Testis (tissue), 3 donors: Measurements from ENCODE around the gene XAF1. TPM values are rescaled to one million over a fixed set of nuclear protein-coding genes. Genes with fewer than 3 reads are reported as not detected.

Experiments used
- DNase-seq: peaks from one replicate; pipeline ENCODE4 v3.0.0-alpha.2; 2019
- H3K27ac ChIP-seq, 2 donors: fragments of 200-600 bp; sonication (generic); one replicate each; pipeline ENCODE4 v1.5.1; 2019
- H3K27me3 ChIP-seq: fragments of 200-600 bp; sonication (generic); one replicate; pipeline ENCODE4 v1.5.1; 2019
- H3K36me3 ChIP-seq: fragments of 200-600 bp; sonication (generic); one replicate; pipeline ENCODE4 v1.5.1; 2017; ENCODE audit warnings: low read depth; ENCODE audit errors: missing control alignments
- H3K4me1 ChIP-seq: fragments of 200-600 bp; sonication (generic); one replicate; pipeline ENCODE4 v1.5.1; 2019
- H3K4me3 ChIP-seq, 2 donors: fragments of 200-600 bp; sonication (generic); one replicate each; pipeline ENCODE4 v1.5.1; 2017 to 2019
- H3K9me3 ChIP-seq: fragments of 200-600 bp; sonication (generic); one replicate; pipeline ENCODE4 v1.5.1; 2017
- POLR2A ChIP-seq: fragments of 450-650 bp; IDR thresholded peaks from one replicate; pipeline ENCODE4 v1.6.1; 2017; ENCODE audit warnings: antibody characterized with exemption, mild to moderate bottlenecking, moderate library complexity
- WGBS, 2 donors: methylation state at CpG; one replicate each; pipeline ENCODE4 v1.1.5; 2018; 5-methylcytosine and 5-hydroxymethylcytosine counted together
- intact Hi-C: fragments of 100-400 bp; cut with DNase I; formaldehyde crosslinking; loops from one replicate; pipeline ENCODE4 v1.15.1; 2023; ENCODE audit warnings: low total_unique reads
- polyA plus RNA-seq: library from polyadenylated mRNA; stranded (reverse); fragments of 350-450 nt; fragmentation: Illumina TruSeq; extraction: RNeasy Lipid Tissue Mini Kit (QIAGEN cat#74804); gene quantifications from one replicate; pipeline ENCODE4 v1.2.3, GENCODE V29; 2014; ENCODE audit warnings: low read depth, low replicate concordance; ENCODE audit not compliant: insufficient read depth
- total RNA-seq, 2 donors: library from RNA; depleted of rRNA; stranded (reverse); fragments of >200 nt; gene quantifications; one replicate each; pipeline ENCODE4 v1.2.3, GENCODE V29; 2016
- TF ChIP-seq, protein P1 (sequence below), 3 experiments: fragments of 450-650 bp in 2 of 3; fragments of 200-600 bp in 1 of 3; sonication (generic) in 1 of 3; IDR thresholded peaks; one replicate each; pipeline ENCODE4 v1.5.1; 2016 to 2019; ENCODE audit warnings: antibody characterized with exemption in 3 of 3, mild to moderate bottlenecking in 2 of 3, moderate library complexity in 1 of 3

Gene XAF1
- total and polyA plus RNA-seq, 3 donors from 2014 or later: 10.4 to 39.6 (median 26.8) TPM

DNA sequence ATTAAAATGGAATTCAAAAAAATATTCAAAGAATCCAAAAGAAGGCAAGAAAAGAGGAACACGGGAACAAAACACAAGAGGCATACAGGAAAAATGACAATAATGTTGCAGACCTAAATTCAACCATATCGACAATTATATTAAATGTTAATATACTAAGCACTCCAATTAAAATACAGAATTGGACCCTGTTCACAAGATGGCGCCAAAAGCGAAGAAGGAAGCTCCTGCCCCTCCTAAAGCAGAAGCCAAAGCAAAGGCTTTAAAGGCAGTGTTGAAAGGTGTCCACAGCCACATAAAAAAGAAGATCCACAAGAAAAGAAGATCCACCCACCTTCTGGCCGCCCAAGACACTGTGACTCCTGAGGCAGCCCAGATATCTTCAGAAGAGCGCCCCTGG, 6.3 kb upstream of the XAF1 start:
- WGBS, 2 donors: 91% methylated on average over 6 of the region's 6 CpGs
- intact Hi-C loops: no loop called here
- DNase-seq: no peak
- H3K36me3 ChIP-seq: no peaks in the 10 kb centered on the region
- TF ChIP-seq POLR2A: no peak
- TF ChIP-seq, protein P1, sequence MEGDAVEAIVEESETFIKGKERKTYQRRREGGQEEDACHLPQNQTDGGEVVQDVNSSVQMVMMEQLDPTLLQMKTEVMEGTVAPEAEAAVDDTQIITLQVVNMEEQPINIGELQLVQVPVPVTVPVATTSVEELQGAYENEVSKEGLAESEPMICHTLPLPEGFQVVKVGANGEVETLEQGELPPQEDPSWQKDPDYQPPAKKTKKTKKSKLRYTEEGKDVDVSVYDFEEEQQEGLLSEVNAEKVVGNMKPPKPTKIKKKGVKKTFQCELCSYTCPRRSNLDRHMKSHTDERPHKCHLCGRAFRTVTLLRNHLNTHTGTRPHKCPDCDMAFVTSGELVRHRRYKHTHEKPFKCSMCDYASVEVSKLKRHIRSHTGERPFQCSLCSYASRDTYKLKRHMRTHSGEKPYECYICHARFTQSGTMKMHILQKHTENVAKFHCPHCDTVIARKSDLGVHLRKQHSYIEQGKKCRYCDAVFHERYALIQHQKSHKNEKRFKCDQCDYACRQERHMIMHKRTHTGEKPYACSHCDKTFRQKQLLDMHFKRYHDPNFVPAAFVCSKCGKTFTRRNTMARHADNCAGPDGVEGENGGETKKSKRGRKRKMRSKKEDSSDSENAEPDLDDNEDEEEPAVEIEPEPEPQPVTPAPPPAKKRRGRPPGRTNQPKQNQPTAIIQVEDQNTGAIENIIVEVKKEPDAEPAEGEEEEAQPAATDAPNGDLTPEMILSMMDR (IDR thresholded peaks at IDR 0.05): no peak
- H3K9me3 ChIP-seq: no peaks in the 10 kb centered on the region
- H3K27ac ChIP-seq: no peak overlapping the region
- H3K27me3 ChIP-seq: no peaks in the 10 kb centered on the region
- no peak overlapping the region for H3K4me3 ChIP-seq
- peaks cover 15% of the 10 kb centered on the region for H3K4me1 ChIP-seq

DNA sequence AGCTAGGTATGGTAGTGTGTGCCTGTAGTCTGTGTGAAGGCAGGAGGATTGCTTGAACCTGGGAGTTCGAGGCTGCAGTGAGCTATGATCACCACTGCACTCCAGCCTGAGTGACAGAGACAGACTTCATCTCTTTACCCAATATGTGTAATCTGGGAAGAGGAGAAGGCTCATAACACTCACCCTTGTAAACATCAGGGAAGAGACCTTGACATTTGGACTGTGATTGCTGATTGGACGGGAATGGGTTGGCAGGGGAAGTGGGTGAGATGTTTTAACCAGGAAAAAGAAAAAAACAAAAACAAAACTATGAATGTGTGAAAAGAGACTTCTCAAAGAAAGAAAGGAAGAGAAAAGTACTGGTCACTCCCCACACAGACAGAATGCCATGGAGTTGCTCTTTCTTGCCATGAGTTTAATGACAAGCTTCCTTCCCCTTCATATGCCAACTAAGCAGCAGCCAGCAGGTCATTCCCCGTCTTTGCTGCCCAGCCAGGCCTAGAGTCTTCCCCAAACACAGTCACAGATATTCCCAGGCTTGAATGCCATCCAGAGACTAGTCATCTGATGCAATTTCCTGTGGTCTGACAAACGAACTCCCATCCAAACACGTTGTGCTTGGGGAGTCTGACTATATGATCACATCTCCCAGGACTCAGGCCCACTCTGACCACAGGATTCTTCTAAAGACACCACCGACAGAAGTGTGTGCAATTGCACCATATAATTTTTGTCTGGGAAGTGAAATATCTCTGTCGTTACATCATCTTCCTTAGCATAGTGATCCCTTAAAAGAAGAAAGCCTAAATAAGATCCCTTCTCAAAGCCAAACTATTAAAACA, 3.6 kb upstream of the XAF1 start:
- intact Hi-C loops: no loop called here
- Histone ChIP-seq H3K9me3 (no peaks in the 10 kb centered on the region), H3K27me3 (no peaks in the 10 kb centered on the region), H3K4me3 (no peak overlapping the region), H3K4me1 (peaks cover 24% of the 10 kb centered on the region), H3K36me3 (no peaks in the 10 kb centered on the region), H3K27ac (peak overlapping the region in 1 of 2 donors; percentile 80)
- no peak for TF ChIP-seq POLR2A
- TF ChIP-seq, protein P1 (IDR thresholded peaks at IDR 0.05): no peak
- 46 to 50% methylated on average over 7 of the region's 7 CpGs for WGBS, 2 donors
- peak; percentile 33 for DNase-seq

DNA sequence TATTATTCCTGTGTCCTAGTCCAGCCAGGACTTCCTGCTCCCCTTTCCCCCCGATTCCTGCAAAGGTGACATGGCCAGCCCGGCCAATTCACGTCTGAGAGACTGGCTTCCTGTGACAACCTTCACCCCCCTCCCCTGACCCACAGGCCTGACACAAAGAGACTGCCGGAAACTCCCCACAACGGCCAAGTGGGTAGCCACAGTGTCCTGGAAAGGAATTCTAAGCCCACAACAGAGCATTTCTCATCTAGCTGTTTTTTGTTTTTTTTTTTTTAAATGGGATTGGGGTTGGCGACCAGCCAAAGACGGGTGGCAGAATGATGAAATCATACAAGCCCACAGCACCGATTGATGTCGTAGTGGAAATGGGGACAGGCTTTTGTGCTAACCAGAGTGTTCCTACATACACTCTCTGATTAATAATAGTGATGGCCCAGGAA, 2.8 kb upstream of the XAF1 start:
- H3K36me3 ChIP-seq: no peaks in the 10 kb centered on the region
- TF ChIP-seq, protein P1 (IDR thresholded peaks at IDR 0.05): no peak
- no peak for TF ChIP-seq POLR2A
- peaks cover 28% of the 10 kb centered on the region for H3K4me1 ChIP-seq
- intact Hi-C loops: no loop called here
- no peak overlapping the region for H3K4me3 ChIP-seq
- H3K9me3 ChIP-seq: no peaks in the 10 kb centered on the region
- peak overlapping the region; percentile 55 to 80 for H3K27ac ChIP-seq
- WGBS, 2 donors: 29 to 33% methylated on average over 8 to 9 of the region's 9 CpGs
- peak; percentile 26 for DNase-seq
- no peaks in the 10 kb centered on the region for H3K27me3 ChIP-seq

DNA sequence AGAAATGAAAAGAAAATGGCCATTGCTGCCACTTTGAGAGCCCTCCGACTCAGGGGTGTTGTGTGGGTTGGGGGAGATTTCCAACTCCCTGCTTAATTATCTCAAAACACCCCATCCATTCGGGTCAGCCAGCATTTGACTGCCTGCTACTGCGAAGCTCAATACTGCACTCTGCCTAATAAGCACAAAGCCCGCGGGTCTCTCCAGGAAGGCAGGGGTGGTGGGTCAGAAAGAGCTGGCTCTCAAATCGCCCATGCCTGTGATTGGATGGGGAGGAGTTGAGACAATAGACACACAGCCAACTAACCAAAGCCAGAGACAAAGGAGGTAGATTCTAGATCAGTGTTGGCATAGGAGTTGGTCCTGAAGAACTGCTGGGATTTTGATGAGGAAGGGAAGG, 2.3 kb upstream of the XAF1 start:
- TF ChIP-seq, protein P1 (IDR thresholded peaks at IDR 0.05): no peak
- TF ChIP-seq POLR2A: no peak
- DNase-seq: no peak
- peaks cover 30% of the 10 kb centered on the region for H3K4me1 ChIP-seq
- intact Hi-C loops: no loop called here
- no peak overlapping the region for H3K4me3 ChIP-seq
- H3K9me3 ChIP-seq: no peaks in the 10 kb centered on the region
- H3K27ac ChIP-seq: peak overlapping the region; percentile 55 to 80
- H3K27me3 ChIP-seq: no peaks in the 10 kb centered on the region
- no peaks in the 10 kb centered on the region for H3K36me3 ChIP-seq
- 57 to 62% methylated on average over 6 of the region's 6 CpGs for WGBS, 2 donors
